Sigmoid colon (tissue), 7 donors: ENCODE data around the gene TARS2. TPM values are rescaled to one million over a fixed set of nuclear protein-coding genes. Genes with fewer than 3 reads are reported as not detected.
A peak's percentile ranks its signal among the peaks of the same experiment; 100 is the strongest.

Source experiments
- DNase-seq: peaks from one replicate; pipeline ENCODE4 v3.0.0-alpha.2; 2019
- H3K27ac ChIP-seq, 4 donors: fragments of 200-600 bp; sonication (generic); one replicate each; pipeline ENCODE4 v1.5.1; 2016 to 2019; ENCODE audit warnings: mild to moderate bottlenecking in 1 of 4
- H3K27me3 ChIP-seq, 3 donors: fragments of 200-600 bp; sonication (generic); one replicate each; pipeline ENCODE4 v1.5.1; 2019; ENCODE audit warnings: mild to moderate bottlenecking in 1 of 3
- H3K36me3 ChIP-seq, 4 donors: fragments of 200-600 bp; sonication (generic); one replicate each; pipeline ENCODE4 v1.5.1; 2016 to 2019
- H3K4me1 ChIP-seq, 4 donors: fragments of 200-600 bp; sonication (generic); one replicate each; pipeline ENCODE4 v1.5.1; 2017 to 2019
- H3K4me3 ChIP-seq, 4 donors: fragments of 200-600 bp; sonication (generic); one replicate each; pipeline ENCODE4 v1.5.1; 2017 to 2019; ENCODE audit warnings: mild to moderate bottlenecking in 2 of 4, moderate library complexity in 1 of 4
- H3K9me3 ChIP-seq, 4 donors: fragments of 200-600 bp in 3 of 4; sonication (generic) in 3 of 4; one replicate each; pipeline versions ENCODE4 v1.5.1 to v1.6.1; 2013 to 2019
- CTCF ChIP-seq, 4 experiments: fragments of 450-650 bp in 3 of 4; fragments of 200-600 bp in 1 of 4; IDR thresholded peaks; one replicate each; pipeline ENCODE4 v1.5.1; 2016 to 2019; ENCODE audit warnings: antibody characterized with exemption in 4 of 4, mild to moderate bottlenecking in 3 of 4, moderate library complexity in 2 of 4
- EP300 ChIP-seq, 4 donors: sonication (generic); formaldehyde crosslinking; IDR thresholded peaks; one replicate each; pipeline ENCODE4 v1.6.1; 2017; ENCODE audit warnings: antibody characterized with exemption in 4 of 4
- POLR2A ChIP-seq, 2 donors: fragments of 450-650 bp; IDR thresholded peaks; one replicate each; pipeline ENCODE4 v1.6.1; 2016; ENCODE audit warnings: antibody characterized with exemption in 2 of 2, mild to moderate bottlenecking in 2 of 2, moderate library complexity in 2 of 2
- POLR2AphosphoS5 ChIP-seq, 4 donors: sonication (generic); formaldehyde crosslinking; IDR thresholded peaks; one replicate each; pipeline ENCODE4 v1.6.1; 2017; ENCODE audit warnings: antibody characterized with exemption in 4 of 4
- WGBS, 2 donors: extraction: QIAGEN DNeasy Blood & Tissue Kit; methylation state at CpG; one replicate each; pipeline ENCODE4 v1.1.7; 2013; 5-methylcytosine and 5-hydroxymethylcytosine counted together
- intact Hi-C: fragments of 100-400 bp; cut with DNase I; formaldehyde crosslinking; loops from one replicate; pipeline ENCODE4 v1.15.1; 2023
- polyA plus RNA-seq, 3 donors: library from polyadenylated mRNA; stranded (reverse); fragments of 200-250 nt; gene quantifications; one replicate each; pipeline ENCODE4 v1.2.3, GENCODE V29; 2013
- total RNA-seq, 4 donors: library from RNA; depleted of rRNA; stranded (reverse); fragments of >200 nt; gene quantifications; one replicate each; pipeline ENCODE4 v1.1.0, GENCODE V29; 2016
- donor health status: healthy with polysubstance abuse.
- donor health status: Bipolar disorder and iron deficiency.
- donor health status: healthy.

TARS2 gene
- total and polyA plus RNA-seq, 7 donors = 4.6 to 16.9 (median 9.3) TPM

DNA sequence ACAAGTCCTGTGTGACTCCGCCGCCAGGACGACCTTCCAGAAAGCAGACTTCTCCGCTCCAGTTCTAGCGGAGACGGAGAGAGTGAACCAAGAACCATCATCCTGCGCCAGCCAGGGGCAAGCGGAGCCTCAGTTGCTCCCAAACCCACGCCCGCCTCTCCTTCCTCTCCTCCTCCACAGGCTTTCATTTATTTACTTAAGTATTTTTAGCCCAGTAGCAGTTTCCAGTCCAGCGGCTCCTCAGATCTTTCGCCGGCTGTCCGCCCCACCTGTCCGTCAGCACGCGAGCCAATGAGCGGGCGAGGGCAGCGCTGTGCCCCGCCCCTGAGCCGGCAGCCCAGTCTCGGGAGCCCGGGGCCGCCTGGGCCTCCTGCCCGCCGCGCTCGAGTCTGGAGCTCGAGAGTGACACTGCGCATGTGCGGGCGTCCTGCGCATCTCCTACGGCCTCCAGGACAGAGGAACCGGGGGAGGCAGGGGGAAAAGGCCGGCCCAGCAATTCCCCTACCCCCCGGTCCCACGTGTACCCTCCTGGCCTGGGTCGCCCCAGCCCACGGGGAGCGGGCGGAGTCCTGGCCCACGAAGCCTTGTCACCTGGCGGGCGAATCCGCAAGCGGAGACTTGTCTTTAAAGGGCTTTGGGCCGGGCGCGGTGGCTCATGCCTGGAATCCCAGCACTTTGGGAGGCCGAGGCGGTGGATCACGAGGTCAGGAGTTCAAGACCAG lies 28.3 kb downstream of the TARS2 start, which contains the start of gene FALEC:
TSS of gene FALEC (plus strand) at position 425 of the 722 bp plus-strand sequence.
- no peaks in the 10 kb centered on the region for H3K36me3 ChIP-seq
- H3K4me3 ChIP-seq = peak within 1 kb of the TSS; percentile 46 to 63 (median 56)
- intact Hi-C loops = loop anchor here (5.0 kb wide), 2 partner anchors 48 to 153 kb away; partner anchors contain the start of gene RPRD2

DNA sequence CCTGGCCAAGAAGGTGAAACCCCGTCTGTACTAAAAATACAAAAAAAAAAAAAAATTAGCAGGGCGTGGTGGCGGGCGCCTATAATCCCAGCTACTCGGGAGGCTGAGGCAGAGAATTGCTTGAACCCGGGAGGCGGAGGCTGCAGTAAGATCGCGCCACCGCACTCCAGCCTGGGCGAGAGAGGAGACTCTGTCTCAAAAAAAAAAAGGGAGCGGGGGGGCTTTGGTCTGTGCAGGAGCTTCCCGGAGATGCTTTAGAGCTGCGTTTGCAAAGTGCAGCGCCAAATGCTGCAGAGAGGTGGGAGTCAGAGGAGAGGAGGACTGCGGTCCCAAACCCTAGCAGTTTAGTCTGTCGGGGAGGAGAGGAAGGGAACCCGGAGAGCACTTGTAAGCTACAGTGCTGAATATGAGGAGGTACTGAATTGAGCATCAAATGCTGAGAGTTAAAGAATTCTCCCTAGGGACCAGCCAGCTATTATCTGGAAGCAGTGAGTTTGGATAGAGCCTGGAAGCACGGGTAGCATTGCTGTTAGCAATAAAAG lies 28.9 kb downstream of the TARS2 start:
- Histone ChIP-seq H3K4me3 (peak overlapping the region; percentile 46 to 63 (median 56)), H3K4me1 (peaks cover 0 to 26% (median 21%) of the 10 kb centered on the region in 4 donors), H3K36me3 (no peaks in the 10 kb centered on the region), H3K27me3 (no peaks in the 10 kb centered on the region), H3K27ac (peak overlapping the region; percentile 87 to 94 (median 92)), H3K9me3 (no peaks in the 10 kb centered on the region)
- DNase-seq = no peak
- TF ChIP-seq CTCF (IDR thresholded peaks at IDR 0.05) (no peak), EP300 (IDR thresholded peaks at IDR 0.05) (no peak), POLR2A (IDR thresholded peaks at IDR 0.05) (no peak), POLR2AphosphoS5 (IDR thresholded peaks at IDR 0.05) (no peak)
- intact Hi-C loops = loop anchor here (5.0 kb wide), 2 partner anchors 49 to 154 kb away; partner anchors contain the start of gene RPRD2
- WGBS, 2 donors = 1 to 2% methylated on average over 19 of the region's 19 CpGs

More for the DNA sequence above, 28.3 kb downstream of the TARS2 start, which contains the start of gene FALEC:
- TF ChIP-seq POLR2AphosphoS5 (IDR thresholded peaks at IDR 0.05) (peak; percentile 25 to 71 (median 69)), EP300 (IDR thresholded peaks at IDR 0.05) (no peak), CTCF (IDR thresholded peaks at IDR 0.05) (no peak), POLR2A (IDR thresholded peaks at IDR 0.05) (peak in 1 of 2 donors; percentile 32)
- peak within 1 kb of the TSS; percentile 87 to 94 (median 92) for H3K27ac ChIP-seq
- no peaks in the 10 kb centered on the region for H3K27me3 ChIP-seq
- 0% methylated on average over 54 of the region's 54 CpGs for WGBS, 2 donors
- H3K4me1 ChIP-seq = peaks cover 0 to 26% (median 21%) of the 10 kb centered on the region in 4 donors
- peak; percentile 99 for DNase-seq
- no peaks in the 10 kb centered on the region for H3K9me3 ChIP-seq

GRCh38 chr1:150516616-150517015 lies 29.4 kb downstream of the TARS2 start:
- H3K27me3 ChIP-seq = no peaks in the 10 kb centered on the region
- TF ChIP-seq CTCF (IDR thresholded peaks at IDR 0.05) (no peak), POLR2A (IDR thresholded peaks at IDR 0.05) (no peak), POLR2AphosphoS5 (IDR thresholded peaks at IDR 0.05) (no peak), EP300 (IDR thresholded peaks at IDR 0.05) (no peak)
- WGBS, 2 donors = 10 to 37% methylated on average over 4 of the region's 4 CpGs
- peak overlapping the region; percentile 87 to 94 (median 92) for H3K27ac ChIP-seq
- peak overlapping the region in 3 of 4 donors; percentile 54 to 63 (median 59) for H3K4me3 ChIP-seq
- intact Hi-C loops = loop anchor here (5.0 kb wide), 2 partner anchors 49 to 154 kb away; partner anchors contain the start of gene RPRD2
- H3K9me3 ChIP-seq = no peaks in the 10 kb centered on the region
- no peak for DNase-seq
- H3K4me1 ChIP-seq = peaks cover 0 to 26% (median 21%) of the 10 kb centered on the region in 4 donors
- no peaks in the 10 kb centered on the region for H3K36me3 ChIP-seq

GRCh38 chr1:150521196-150521968 lies 34.2 kb downstream of the TARS2 start:
- H3K27me3 ChIP-seq = no peaks in the 10 kb centered on the region
- no peak overlapping the region for H3K27ac ChIP-seq
- no peak for DNase-seq
- TF ChIP-seq POLR2AphosphoS5 (IDR thresholded peaks at IDR 0.05) (no peak), POLR2A (IDR thresholded peaks at IDR 0.05) (no peak), CTCF (IDR thresholded peaks at IDR 0.05) (no peak), EP300 (IDR thresholded peaks at IDR 0.05) (no peak)
- intact Hi-C loops = no loop called here
- H3K36me3 ChIP-seq = no peaks in the 10 kb centered on the region
- H3K9me3 ChIP-seq = no peaks in the 10 kb centered on the region
- peaks cover 0 to 10% (median 8%) of the 10 kb centered on the region in 4 donors for H3K4me1 ChIP-seq
- WGBS, 2 donors = 49 to 67% methylated on average over 1 of the region's 1 CpG
- no peak overlapping the region for H3K4me3 ChIP-seq
